GM12878 (cell line): ENCODE measurements around the gene ZNF335.

Source experiments
- POLR2AphosphoS5 ChIP-seq: IDR thresholded peaks from 2 replicates; pipeline ENCODE4 v1.6.1; 2011; ENCODE audit warnings: mild to moderate bottlenecking, low read length, inconsistent platforms
- SRF ChIP-seq, 2 experiments: IDR thresholded peaks; 2 replicates each; pipeline ENCODE4 v1.6.1; 2011; ENCODE audit warnings: low read depth in 2 of 2, low read length in 2 of 2, mild to moderate bottlenecking in 1 of 2, moderate library complexity in 1 of 2
- SUZ12 ChIP-seq: fragments of 200-600 bp; sonication (generic); IDR thresholded peaks from one replicate; pipeline ENCODE4 v1.6.1; 2018; ENCODE audit warnings: antibody characterized with exemption, mild to moderate bottlenecking; ENCODE audit not compliant: unreplicated experiment
- ZBED1 ChIP-seq: IDR thresholded peaks from 2 replicates; pipeline ENCODE4 v1.6.1; 2016; ENCODE audit warnings: borderline replicate concordance
- TF ChIP-seq, protein P1 (sequence below): IDR thresholded peaks from 2 replicates; pipeline ENCODE4 v1.6.1; 2012; ENCODE audit warnings: low read depth, low read length, improper control_type of control experiment

DNA sequence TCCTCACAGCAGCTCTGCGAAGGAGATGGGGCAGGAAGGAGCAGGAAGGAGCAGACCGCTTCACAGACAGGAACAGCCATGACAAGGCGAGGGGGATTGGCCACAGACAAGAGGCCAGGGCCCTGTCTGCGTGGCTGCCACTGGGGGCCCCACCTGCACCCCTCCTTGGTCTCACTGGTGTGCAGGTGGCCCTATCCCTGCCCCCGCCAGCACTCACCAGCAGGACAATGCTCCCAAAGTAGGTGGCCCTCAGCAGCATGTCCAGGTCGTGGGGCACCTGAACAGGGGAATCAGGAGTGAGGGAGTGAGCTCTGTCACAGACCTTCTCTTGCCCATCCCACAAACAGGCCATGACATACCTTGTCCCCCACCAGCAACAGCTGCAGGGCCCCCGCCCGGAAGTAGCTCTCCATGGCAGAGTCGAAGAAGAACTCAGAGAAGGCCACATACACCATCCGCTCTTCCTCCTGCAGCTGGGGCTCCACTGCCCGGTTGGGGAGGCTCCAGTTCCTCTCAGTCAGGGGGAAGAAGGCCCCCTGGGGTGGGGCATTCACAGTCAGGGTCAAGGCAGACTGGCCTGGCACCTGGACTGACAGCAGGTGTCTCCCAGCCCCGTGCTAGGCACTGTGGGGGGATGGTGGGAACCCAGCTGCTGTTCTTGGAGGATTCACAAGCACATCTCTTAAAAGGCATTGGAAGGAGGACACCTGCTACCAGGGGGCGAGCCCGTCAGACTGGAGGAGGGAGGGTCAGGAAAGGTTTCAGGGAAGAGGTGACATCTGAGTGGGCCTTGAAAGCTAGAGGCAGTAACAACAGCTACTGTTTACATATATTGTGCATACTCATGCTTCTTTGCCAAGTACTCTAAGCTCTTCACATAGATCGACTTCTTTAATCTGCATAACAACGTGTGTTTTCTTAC is 67.2 kb downstream of the ZNF335 start:
- TF ChIP-seq SUZ12: no peak
- TF ChIP-seq ZBED1: no peak
- TF ChIP-seq SRF (IDR thresholded peaks at IDR 0.05; ENCODE audit: low read depth in 2 of 2, low read length in 2 of 2): no peak
- TF ChIP-seq POLR2AphosphoS5: no peak
- TF ChIP-seq, protein P1, sequence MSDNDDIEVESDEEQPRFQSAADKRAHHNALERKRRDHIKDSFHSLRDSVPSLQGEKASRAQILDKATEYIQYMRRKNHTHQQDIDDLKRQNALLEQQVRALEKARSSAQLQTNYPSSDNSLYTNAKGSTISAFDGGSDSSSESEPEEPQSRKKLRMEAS: no peak
